ENCODE measurements around the gene ADAM33.

ADAM33 gene

GRCh38 chr20:3645309-3646066, 36.3 kb downstream of the ADAM33 start:
- no peak for DNase-seq (ENCODE audit: low read depth)

GRCh38 chr20:3640259-3640658, 41.6 kb downstream of the ADAM33 start:
- no peak for DNase-seq (ENCODE audit: low read depth)

GRCh38 chr20:3635346-3635745, 46.5 kb downstream of the ADAM33 start:
- no peak for DNase-seq (ENCODE audit: low read depth)

- no peak for DNase-seq (ENCODE audit: low read depth)
Measured at GRCh38 chr20:3633913-3634478, 47.8 kb downstream of the ADAM33 start.

GRCh38 chr20:3632311-3633004, 49.4 kb downstream of the ADAM33 start:
- DNase-seq (ENCODE audit: low read depth), result no peak

- DNase-seq (ENCODE audit: low read depth), result no peak
Measured at GRCh38 chr20:3631534-3631933, 50.3 kb downstream of the ADAM33 start.

GRCh38 chr20:3630429-3630828, 51.4 kb downstream of the ADAM33 start:
- no peak for DNase-seq (ENCODE audit: low read depth)

- no peak for DNase-seq (ENCODE audit: low read depth)
Measured at GRCh38 chr20:3629893-3630292, 51.9 kb downstream of the ADAM33 start.

GRCh38 chr20:3628502-3629314, 53.1 kb downstream of the ADAM33 start:
- DNase-seq (ENCODE audit: low read depth), result no peak

GRCh38 chr20:3627476-3627875, 54.3 kb downstream of the ADAM33 start:
- no peak for DNase-seq (ENCODE audit: low read depth)

- DNase-seq (ENCODE audit: low read depth), result no peak
Measured at GRCh38 chr20:3622406-3622805, 59.4 kb downstream of the ADAM33 start.

- no peak for DNase-seq (ENCODE audit: low read depth)
Measured at GRCh38 chr20:3621111-3621510, 60.7 kb downstream of the ADAM33 start.
